Measurements from ENCODE around the gene VIL1. TPM values are rescaled to one million over a fixed set of nuclear protein-coding genes. Genes with fewer than 3 reads are reported as not detected.

The VIL1 gene
- total and polyA plus RNA-seq, 2 of the 13 experiments (the other 11 are each of a cell fraction or from before 2014, with no cell fraction given): 287 to 301 TPM

DNA sequence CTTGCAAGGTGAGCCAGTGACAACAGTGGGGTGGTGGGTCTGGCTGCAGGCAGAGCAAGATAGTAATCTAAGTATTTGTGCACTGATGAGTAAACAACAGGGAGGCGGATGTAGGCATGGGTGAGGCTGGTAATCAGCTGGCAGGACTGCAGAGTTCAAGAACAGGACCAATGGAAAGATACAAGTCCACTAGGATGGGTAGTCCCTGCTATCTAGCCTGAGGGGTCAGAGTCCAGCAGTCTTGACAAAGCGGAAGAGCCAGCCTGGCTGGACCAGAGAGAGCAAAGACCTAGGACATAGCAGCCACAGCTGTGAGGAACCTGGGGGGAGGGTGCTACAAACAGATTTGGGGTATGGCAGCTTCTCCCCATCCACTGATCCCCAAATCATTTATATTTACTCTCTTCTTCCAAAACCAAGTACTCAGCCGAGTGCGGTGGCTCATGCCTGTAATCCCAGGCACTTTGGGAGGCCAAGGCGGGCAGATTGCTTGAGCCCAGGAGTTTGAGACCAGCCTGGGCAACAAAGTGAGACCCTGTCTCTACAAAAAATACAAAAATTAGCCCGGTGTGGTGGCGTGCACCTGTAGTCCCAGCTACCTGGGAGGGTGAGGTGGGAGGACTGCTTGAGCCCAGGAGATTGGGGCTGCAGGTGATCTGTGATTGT, 25.9 kb downstream of the VIL1 start (continued):
- TF ChIP-seq ZNF280D (CRISPR knock-in tag; IDR thresholded peaks at IDR 0.05): peak; percentile 77
- peak; percentile 92 for TF ChIP-seq POGZ (CRISPR knock-in tag; IDR thresholded peaks at IDR 0.05)
- no peak for TF ChIP-seq ZNF597 (CRISPR knock-in tag; IDR thresholded peaks at IDR 0.05)
- no peak; the same call in 1 of the 2 replicates for TF ChIP-seq ZNF703 (CRISPR knock-in tag; IDR thresholded peaks at IDR 0.05; ENCODE audit: borderline replicate concordance)
- no peak for TF ChIP-seq ZNF367 (CRISPR knock-in tag; IDR thresholded peaks at IDR 0.05; ENCODE audit: borderline replicate concordance)
- peak; percentile 92 for TF ChIP-seq HNRNPL (IDR thresholded peaks at IDR 0.05; ENCODE audit: low read depth, low read length)
- peak; percentile 98 for TF ChIP-seq ZSCAN25 (CRISPR knock-in tag; IDR thresholded peaks at IDR 0.05)
- peak; percentile 29; the same call in 1 of the 2 replicates for TF ChIP-seq ZNF563 (CRISPR knock-in tag; IDR thresholded peaks at IDR 0.05)
- TF ChIP-seq ZSCAN30 (CRISPR knock-in tag; IDR thresholded peaks at IDR 0.05): no peak
- TF ChIP-seq, protein P1, sequence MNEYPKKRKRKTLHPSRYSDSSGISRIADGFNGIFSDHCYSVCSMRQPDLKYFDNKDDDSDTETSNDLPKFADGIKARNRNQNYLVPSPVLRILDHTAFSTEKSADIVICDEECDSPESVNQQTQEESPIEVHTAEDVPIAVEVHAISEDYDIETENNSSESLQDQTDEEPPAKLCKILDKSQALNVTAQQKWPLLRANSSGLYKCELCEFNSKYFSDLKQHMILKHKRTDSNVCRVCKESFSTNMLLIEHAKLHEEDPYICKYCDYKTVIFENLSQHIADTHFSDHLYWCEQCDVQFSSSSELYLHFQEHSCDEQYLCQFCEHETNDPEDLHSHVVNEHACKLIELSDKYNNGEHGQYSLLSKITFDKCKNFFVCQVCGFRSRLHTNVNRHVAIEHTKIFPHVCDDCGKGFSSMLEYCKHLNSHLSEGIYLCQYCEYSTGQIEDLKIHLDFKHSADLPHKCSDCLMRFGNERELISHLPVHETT (CRISPR knock-in tag; conservative IDR thresholded peaks at IDR 0.05): peak; percentile 58; the same call in 1 of the 2 replicates
- TF ChIP-seq SAP130 (CRISPR knock-in tag; IDR thresholded peaks at IDR 0.05; ENCODE audit: low read depth): peak; percentile 99
- no peak for TF ChIP-seq HNRNPH1 (optimal IDR thresholded peaks at IDR 0.05; ENCODE audit: low read depth, low read length)
- no peak for TF ChIP-seq ZNF615 (CRISPR knock-in tag; IDR thresholded peaks at IDR 0.05; ENCODE audit: borderline replicate concordance)
- TF ChIP-seq NFRKB (IDR thresholded peaks at IDR 0.05): no peak
- peak; percentile 83 for TF ChIP-seq CCAR2 (optimal IDR thresholded peaks at IDR 0.05; ENCODE audit: low read depth, low read length)
- TF ChIP-seq MTF1 (CRISPR knock-in tag; IDR thresholded peaks at IDR 0.05): no peak
- no peak for TF ChIP-seq XBP1 (CRISPR knock-in tag; IDR thresholded peaks at IDR 0.05)
- peak; percentile 54; the same call in 1 of the 2 replicates for TF ChIP-seq ZNF460 (CRISPR knock-in tag; IDR thresholded peaks at IDR 0.05; ENCODE audit: borderline replicate concordance)
- TF ChIP-seq HNF1A (IDR thresholded peaks at IDR 0.05; ENCODE audit: low read depth): peak; percentile 58; the same call in 1 of the 2 replicates
- TF ChIP-seq HNF1A (CRISPR knock-in tag; IDR thresholded peaks at IDR 0.05; ENCODE audit: borderline replicate concordance): peak; percentile 93
- no peak for TF ChIP-seq MATR3 (CRISPR knock-in tag; IDR thresholded peaks at IDR 0.05)

All from HepG2 (cell line).